GM21786 (cell line): ENCODE data around the gene MIEN1.
"Not testable (repeated sequence)": the region's sequence is repeated elsewhere in the genome, so short reads cannot be mapped to it uniquely, and the experiment has no call there.

Experiments
- ATAC-seq: cut with Tn5 transposase; IDR thresholded peaks from one replicate; pipeline ENCODE4 v1.9.1; 2021; ENCODE audit not compliant: unreplicated experiment

MIEN1 gene

DNA sequence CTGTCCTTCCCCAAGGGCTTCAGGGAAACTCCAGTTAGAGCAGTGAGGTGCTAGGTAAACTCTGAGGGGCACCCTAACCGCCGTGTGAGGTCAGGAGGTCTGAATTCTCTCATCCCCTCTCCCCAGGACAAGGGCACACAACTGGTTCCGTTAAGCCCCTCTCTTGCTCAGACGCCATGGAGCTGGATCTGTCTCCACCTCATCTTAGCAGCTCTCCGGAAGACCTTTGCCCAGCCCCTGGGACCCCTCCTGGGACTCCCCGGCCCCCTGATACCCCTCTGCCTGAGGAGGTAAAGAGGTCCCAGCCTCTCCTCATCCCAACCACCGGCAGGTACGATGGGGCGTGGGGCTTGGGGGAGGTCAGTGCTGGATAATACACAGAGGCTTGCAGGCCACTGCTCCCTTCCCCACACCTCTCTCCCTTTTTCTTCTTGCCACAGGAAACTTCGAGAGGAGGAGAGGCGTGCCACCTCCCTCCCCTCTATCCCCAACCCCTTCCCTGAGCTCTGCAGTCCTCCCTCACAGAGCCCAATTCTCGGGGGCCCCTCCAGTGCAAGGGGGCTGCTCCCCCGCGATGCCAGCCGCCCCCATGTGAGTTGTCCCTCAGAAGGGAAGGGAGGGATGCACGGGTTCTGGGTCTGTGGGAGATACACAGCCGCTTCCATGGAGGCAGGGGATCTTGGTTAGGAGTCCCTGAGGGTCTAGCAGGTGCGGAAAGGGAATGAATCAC is 12.0 kb upstream of the MIEN1 start:
- ATAC-seq = no peak

DNA sequence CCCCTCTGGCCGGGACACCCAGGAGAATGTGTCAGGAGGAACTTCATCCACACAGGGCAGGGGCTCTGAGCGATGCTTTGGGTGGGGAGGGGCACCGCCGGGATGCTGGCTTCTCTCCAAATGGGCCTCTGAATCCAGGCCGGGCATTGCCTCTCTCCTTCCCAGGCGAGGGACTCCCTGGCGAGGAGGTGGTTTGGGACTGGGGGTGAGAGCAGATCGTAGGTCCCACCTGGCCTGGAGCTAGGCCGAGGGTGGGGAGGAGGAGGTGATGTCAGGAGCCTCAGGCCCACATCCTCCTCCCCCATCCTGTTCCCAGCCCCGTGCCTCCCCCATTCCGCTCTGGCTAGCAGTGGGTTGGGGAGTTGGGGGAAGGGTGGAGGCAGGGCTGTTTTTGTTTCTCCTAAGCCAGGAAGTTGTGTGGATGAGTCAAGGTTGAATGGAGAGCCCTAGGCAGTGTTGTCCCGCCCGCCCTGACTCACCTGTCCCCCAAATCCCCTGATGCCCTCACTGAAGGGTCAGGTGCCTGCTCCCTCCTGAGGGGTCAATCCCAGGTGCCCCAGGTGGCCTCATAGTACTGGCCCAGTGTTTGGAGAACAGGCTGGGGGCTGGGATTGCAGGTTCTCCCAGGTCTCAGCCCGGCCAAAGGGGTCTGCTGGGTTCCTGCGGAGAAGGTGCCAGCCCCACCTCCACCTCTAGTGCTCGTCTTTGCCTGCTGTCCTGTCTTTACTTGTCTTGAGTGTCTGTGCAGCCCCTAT is 10.2 kb upstream of the MIEN1 start:
- no peak for ATAC-seq

DNA sequence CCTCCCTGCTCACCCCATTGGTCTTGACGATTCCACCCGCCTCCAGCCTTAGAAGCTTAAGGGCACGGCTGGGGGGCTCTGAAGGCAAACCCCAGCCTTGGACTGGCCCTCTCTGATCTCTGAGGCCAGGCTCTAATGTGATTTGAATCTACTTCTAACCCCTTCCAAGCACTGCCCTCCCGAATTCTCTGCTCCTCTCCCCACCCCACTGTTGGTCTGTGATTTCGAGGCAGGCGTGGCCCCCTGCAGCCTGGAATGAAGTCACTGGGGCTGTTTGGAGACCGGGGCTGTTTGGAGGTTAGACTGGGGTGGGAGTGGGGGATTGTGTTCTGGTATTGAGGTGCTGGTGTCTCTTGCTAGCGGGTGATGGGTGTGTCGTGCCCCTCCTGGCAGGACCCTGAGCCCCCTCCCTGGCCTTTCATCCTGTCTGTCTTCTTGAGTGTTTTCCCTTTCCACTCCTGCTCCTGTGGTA is 9.6 kb upstream of the MIEN1 start:
- no peak for ATAC-seq

DNA sequence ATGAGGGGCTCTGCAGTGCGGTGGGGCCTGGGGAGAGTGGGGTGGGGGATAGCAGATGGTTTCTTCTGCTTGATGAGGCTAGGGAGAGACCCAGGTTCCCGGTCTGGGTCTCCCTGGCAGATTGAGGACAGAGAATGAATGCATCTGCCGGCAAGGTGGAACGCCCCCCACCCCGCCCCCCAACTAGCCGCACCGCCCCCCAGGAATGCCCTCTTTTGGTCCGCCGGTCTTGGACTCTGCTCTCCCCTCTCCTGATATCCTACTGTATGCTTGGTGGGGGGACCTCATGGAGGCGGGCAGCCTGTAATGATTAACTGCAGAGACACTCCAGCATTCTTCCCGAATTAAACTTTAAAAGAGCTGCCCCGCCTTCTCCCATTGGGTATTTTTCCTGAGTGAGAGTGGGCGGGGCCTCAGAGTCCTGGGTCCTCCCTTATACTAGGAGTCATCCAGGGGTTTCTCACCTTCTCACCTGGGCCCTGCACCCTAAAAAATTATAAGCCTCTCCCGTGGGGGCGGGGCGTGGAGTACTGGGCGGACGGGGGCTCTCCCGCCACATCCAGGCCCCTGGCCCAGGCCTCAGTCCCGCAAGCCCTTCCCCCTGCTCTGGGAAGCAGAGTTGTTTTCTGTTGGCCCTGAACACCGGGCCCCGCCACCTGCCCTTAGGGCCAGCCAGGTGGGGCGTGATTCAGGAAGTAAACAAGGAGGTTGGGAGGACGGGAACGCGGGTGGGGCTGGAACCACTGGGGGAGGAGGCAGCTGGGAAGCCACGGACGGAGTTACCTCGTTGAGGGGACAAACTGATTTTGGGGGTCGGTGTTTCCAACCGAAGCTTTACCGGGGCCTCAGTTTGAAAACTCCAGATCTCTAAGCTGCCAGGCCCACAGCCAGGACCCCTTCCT is 8.9 kb upstream of the MIEN1 start:
- no peak for ATAC-seq

- ATAC-seq = no peak
These were observed 8.2 kb upstream of the MIEN1 start for GRCh38 chr17:39738568-39738901.

DNA sequence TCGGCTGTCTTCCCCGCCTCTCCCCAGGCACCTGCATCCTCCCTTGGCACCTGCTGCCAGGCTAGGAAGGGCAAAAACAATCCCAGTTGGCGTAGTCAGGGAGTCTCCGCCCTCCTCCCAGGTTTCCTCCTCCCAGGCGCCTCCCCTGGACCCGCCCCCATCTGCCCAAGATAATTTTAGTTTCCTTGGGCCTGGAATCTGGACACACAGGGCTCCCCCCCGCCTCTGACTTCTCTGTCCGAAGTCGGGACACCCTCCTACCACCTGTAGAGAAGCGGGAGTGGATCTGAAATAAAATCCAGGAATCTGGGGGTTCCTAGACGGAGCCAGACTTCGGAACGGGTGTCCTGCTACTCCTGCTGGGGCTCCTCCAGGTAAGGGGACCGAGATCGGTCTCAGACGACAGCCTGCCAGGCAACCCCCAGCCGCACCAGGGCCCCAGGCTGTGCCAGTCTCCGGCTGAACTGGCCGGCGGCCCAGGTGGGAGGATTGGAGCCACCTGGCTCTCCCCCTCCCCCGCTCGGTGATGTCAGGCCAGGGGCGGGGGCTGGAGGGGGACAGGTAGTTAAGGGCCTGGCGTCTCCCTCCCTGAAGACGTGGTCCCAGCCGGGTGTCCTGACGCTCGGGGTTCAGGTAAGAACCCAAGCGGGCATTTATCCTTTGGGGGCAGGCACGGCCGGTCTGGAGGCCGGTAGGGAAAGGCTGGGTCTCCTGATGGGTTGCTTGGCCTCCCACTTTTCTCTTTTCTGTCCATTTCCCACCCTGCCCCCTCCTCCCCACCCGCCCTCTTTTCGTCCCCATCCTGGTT is 7.6 kb upstream of the MIEN1 start, which contains the start of gene GRB7:
GRB7 (plus strand) TSS at position 179 of the 808 bp plus-strand sequence. CDS start 4,364 bp downstream, outside the sequence.
- ATAC-seq = no peak

GRCh38 chr17:39737206-39737759 is 7.0 kb upstream of the MIEN1 start:
- ATAC-seq = no peak

DNA sequence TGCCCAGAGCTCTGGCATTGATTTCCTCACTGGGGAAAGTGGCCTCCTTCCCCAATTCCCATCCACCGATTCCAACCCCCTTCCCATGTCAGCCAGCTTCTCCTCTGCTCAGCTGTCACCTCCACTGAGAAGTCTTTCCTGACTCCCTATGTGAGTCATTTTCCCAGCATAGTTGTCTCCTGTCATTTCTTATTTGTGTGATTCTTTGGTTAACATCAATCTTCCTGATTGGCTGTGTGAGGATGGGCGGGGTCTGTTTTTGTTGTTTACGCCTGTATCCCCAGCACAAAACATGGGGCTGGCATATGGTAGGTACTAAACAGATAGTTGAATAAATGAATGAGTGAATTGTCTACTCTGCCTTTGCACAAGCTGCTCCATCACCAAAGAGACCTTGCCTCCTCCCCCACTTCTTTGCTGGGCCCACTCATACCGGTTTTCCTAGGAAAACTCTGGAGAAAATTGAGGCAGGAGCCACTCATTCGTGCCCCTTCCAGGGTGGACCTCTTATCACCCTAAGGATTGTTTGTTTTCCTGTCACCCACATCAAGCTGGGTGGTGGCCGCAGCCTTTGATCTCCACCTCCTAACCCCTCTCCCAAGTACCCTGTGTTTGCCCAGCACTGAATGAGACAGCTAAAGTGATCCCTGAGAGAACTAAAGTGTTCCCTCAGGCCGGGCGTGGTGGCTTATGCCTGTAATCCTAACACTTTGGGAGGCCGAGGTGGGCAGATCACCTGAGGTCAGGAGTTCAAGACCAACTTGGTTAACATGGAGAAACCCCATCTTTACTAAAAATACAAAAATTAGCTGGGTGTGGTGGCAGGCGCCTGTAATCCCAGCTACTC is 6.2 kb upstream of the MIEN1 start:
- no peak for ATAC-seq

DNA sequence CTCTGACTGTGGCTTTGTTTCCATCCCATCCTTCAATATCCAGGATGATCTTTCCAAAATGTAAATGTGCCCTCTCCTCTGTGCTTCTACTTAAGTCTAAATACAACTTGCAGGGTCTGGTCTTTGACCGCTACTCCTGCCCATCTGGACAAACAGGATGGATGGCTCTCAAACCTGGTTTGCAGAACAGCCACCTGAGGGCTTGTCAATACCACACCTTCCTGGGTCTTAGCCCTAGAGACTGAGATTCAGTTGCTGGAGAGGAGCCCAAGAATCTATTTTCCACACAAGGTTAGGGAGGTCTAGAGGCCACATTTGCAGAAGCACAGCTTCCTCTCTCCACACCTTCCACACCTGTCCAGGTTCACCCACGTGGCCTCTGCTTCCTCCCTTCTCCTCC is 5.5 kb upstream of the MIEN1 start:
- no peak for ATAC-seq

DNA sequence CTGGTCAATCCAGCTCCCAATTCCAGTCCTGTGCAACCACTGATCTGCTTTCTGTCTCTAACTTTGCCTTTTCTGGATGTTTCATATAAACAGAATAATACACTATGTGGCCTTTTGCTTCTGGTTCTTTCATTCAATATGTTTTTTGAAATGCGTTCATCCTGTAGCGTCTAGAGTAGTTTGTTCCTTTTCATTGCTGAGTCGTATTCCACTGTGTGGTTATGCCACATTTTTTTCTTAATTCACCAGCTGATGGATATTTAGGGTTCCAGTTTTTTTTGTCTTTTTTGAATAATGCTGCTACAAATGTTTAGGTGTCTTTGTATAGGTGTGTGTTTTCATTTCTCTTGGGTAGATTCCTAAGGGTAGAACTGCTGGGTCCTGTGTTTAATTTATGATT is 2.3 kb upstream of the MIEN1 start:
- ATAC-seq = no peak

GRCh38 chr17:39729280-39729851 is 966 bp downstream of the MIEN1 start:
- no peak for ATAC-seq

DNA sequence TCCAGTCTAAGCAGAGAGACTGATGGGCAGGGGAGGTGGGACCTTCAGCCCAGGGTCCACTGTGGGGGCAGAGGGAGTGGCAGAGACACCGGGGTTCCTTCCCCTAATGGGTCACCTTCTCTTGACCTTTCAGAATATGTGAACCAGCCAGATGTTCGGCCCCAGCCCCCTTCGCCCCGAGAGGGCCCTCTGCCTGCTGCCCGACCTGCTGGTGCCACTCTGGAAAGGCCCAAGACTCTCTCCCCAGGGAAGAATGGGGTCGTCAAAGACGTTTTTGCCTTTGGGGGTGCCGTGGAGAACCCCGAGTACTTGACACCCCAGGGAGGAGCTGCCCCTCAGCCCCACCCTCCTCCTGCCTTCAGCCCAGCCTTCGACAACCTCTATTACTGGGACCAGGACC is 2.8 kb downstream of the MIEN1 start:
- ATAC-seq = no peak

DNA sequence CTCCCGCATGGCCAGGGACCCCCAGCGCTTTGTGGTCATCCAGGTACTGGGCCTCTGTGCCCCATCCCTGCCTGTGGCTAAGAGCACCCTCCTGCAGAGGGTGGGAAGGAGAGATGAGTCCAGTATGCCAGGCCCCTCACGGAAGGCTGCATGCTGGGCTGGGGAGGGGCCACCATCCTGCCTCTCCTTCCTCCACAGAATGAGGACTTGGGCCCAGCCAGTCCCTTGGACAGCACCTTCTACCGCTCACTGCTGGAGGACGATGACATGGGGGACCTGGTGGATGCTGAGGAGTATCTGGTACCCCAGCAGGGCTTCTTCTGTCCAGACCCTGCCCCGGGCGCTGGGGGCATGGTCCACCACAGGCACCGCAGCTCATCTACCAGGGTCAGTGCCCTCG is 3.7 kb downstream of the MIEN1 start:
- no peak for ATAC-seq

- not testable (repeated sequence) for ATAC-seq
These were observed 4.4 kb downstream of the MIEN1 start for GRCh38 chr17:39725923-39726322.

DNA sequence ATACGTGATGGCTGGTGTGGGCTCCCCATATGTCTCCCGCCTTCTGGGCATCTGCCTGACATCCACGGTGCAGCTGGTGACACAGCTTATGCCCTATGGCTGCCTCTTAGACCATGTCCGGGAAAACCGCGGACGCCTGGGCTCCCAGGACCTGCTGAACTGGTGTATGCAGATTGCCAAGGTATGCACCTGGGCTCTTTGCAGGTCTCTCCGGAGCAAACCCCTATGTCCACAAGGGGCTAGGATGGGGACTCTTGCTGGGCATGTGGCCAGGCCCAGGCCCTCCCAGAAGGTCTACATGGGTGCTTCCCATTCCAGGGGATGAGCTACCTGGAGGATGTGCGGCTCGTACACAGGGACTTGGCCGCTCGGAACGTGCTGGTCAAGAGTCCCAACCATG is 5.6 kb downstream of the MIEN1 start:
- no peak for ATAC-seq

GRCh38 chr17:39722965-39723848 is 7.1 kb downstream of the MIEN1 start:
- ATAC-seq = no peak

DNA sequence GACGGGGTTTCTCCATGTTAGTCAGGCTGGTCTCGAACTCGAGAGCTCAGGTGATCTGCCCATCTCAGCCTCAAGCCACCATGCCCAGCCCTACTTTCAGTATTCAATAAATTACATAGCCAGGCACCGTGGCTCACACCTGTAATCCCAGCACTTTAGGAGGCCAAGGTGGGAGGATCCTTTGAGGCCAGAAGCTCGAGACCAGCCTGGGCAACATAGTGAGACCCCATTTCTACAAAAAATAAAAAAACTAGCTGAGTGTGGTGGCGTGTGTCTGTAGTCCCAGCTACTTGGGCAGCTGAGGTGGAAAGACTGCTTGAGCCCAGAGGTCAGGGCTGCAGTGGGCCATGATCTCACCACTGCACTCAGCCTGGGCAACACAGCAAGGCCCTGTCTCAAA is 8.2 kb downstream of the MIEN1 start:
- no peak for ATAC-seq
